Adrenal gland (tissue), 12 donors: ENCODE measurements around the gene HDDC3. TPM values are rescaled to one million over a fixed set of nuclear protein-coding genes. Genes with fewer than 3 reads are reported as not detected.

ENCODE experiments used
- DNase-seq, 7 donors: peaks; one replicate each; pipeline ENCODE4 v3.0.0-alpha.2; 2019 to 2020
- H3K27ac ChIP-seq, 5 donors: fragments of 200-600 bp; sonication (generic) in 4 of 5; 1 replicate in 3 of 5; 2 replicates in 2 of 5; pipeline versions ENCODE4 v1.5.1 to v1.8.0; 2016 to 2020; ENCODE audit warnings: mild to moderate bottlenecking in 1 of 5
- H3K27me3 ChIP-seq: fragments of 200-600 bp; 2 replicates; pipeline ENCODE4 v1.8.0; 2021
- H3K36me3 ChIP-seq, 2 donors: fragments of 200-600 bp; replicated peaks in 1 of 2; 1 replicate in 1 of 2; 2 replicates in 1 of 2; pipeline versions ENCODE4 v1.5.1 to v1.8.0; 2018 to 2022
- H3K4me1 ChIP-seq, 2 donors: fragments of 200-600 bp; replicated peaks in 1 of 2; 1 replicate in 1 of 2; 2 replicates in 1 of 2; pipeline versions ENCODE4 v1.5.1 to v1.8.0; 2018 to 2021
- H3K4me3 ChIP-seq, 4 donors: fragments of 200-600 bp; sonication (generic) in 3 of 4; one replicate each; pipeline ENCODE4 v1.5.1; 2016 to 2018
- H3K9me3 ChIP-seq, 3 donors: fragments of 200-600 bp; sonication (generic) in 1 of 3; replicated peaks in 1 of 3; 1 replicate in 2 of 3; 2 replicates in 1 of 3; pipeline versions ENCODE4 v1.5.1 to v1.8.0; 2016 to 2021
- POLR2A ChIP-seq, 2 donors: fragments of 450-650 bp; IDR thresholded peaks; one replicate each; pipeline ENCODE4 v1.6.1; 2017; ENCODE audit warnings: antibody characterized with exemption in 2 of 2, mild to moderate bottlenecking in 2 of 2, moderate library complexity in 1 of 2
- WGBS, 4 donors: extraction: QIAGEN DNeasy Blood & Tissue Kit in 2 of 4; methylation state at CpG; one replicate each; pipeline versions ENCODE4 v1.1.5 to v1.1.7; 2013 to 2017; 5-methylcytosine and 5-hydroxymethylcytosine counted together
- intact Hi-C, 2 donors: fragments of 100-400 bp; cut with DNase I; formaldehyde crosslinking; loops; one replicate each; pipeline versions ENCODE4 v1.14.1 to v1.15.0; 2022 to 2023
- polyA plus RNA-seq, 3 donors: library from polyadenylated mRNA; stranded (reverse); fragments of 200-250 nt in 2 of 3; fragments of 350-450 nt in 1 of 3; fragmentation: Illumina TruSeq in 1 of 3; extraction: RNeasy Lipid Tissue Mini Kit (QIAGEN cat#74804) in 1 of 3; gene quantifications; one replicate each; pipeline ENCODE4 v1.2.3, GENCODE V29; 2013 to 2014
- total RNA-seq, 9 donors: library from RNA; depleted of rRNA in 4 of 9; stranded (reverse); fragments of >200 nt in 4 of 9; fragments of 120-200 nt in 1 of 9; fragmentation: NEBNext Ultra II Directional in 1 of 9; extraction: Animal tissue kit (Norgen Biotek cat#: 25700) in 1 of 9; gene quantifications; one replicate each; pipeline versions ENCODE4 v1.1.0 to v1.2.4, GENCODE V29; 2013 to 2023
- TF ChIP-seq, protein P1 (sequence below), 6 experiments: fragments of 450-650 bp in 4 of 6; fragments of 200-600 bp in 2 of 6; sonication (generic) in 1 of 6; IDR thresholded peaks; 1 replicate in 5 of 6; 2 replicates in 1 of 6; pipeline versions ENCODE4 v1.5.1 to v1.8.0; 2016 to 2021; ENCODE audit warnings: antibody characterized with exemption in 6 of 6, mild to moderate bottlenecking in 2 of 6, moderate library complexity in 1 of 6
- donor health status: healthy with polysubstance abuse.
- donor health status: Bipolar disorder and iron deficiency.
- donor health status: DM: yes; HTN: yes; CAD: no.
- donor health status: DM: no; HTN: no; CAD: no.
- donor health status: DM: no; HTN: no; CAD: no.
- donor health status: DM: yes; HTN: yes; CAD: no.

The HDDC3 gene
- total and polyA plus RNA-seq, 12 donors, result 14.6 to 40.2 (median 27.7) TPM

DNA sequence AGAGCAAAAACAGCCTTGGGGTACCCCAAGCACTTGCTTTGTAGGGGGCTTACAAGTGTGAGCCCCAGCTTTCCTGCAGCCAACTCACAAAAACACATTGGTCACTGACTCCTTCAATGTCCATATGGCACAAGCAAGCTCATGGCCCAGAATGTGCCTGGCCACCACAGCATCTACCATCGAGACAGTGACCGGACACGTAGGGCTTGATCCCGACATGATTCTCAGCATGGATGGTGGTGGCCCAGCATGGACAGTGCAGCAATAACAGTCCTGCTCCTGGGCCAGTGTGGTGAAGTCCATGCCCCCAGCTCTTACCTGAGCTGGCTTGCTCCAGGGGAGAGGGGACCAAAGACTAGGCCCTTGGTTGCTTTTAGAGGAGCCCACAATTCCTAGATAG lies 8.7 kb upstream of the HDDC3 start:
- Histone ChIP-seq H3K27me3 (no peaks in the 10 kb centered on the region), H3K36me3 (peaks cover 0 to 80% of the 10 kb centered on the region in 2 donors), H3K9me3 (no peaks in the 10 kb centered on the region), H3K27ac (no peak overlapping the region), H3K4me3 (no peak overlapping the region), H3K4me1 (peaks cover 6 to 12% of the 10 kb centered on the region in 2 donors)
- intact Hi-C loops, result no loop called here
- DNase-seq, result no peak
- no peak for TF ChIP-seq POLR2A (IDR thresholded peaks at IDR 0.05)
- TF ChIP-seq, protein P1, sequence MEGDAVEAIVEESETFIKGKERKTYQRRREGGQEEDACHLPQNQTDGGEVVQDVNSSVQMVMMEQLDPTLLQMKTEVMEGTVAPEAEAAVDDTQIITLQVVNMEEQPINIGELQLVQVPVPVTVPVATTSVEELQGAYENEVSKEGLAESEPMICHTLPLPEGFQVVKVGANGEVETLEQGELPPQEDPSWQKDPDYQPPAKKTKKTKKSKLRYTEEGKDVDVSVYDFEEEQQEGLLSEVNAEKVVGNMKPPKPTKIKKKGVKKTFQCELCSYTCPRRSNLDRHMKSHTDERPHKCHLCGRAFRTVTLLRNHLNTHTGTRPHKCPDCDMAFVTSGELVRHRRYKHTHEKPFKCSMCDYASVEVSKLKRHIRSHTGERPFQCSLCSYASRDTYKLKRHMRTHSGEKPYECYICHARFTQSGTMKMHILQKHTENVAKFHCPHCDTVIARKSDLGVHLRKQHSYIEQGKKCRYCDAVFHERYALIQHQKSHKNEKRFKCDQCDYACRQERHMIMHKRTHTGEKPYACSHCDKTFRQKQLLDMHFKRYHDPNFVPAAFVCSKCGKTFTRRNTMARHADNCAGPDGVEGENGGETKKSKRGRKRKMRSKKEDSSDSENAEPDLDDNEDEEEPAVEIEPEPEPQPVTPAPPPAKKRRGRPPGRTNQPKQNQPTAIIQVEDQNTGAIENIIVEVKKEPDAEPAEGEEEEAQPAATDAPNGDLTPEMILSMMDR (IDR thresholded peaks at IDR 0.05), result no peak
- 93 to 97% (median 96%) methylated on average over 4 of the region's 4 CpGs for WGBS, 4 donors

DNA sequence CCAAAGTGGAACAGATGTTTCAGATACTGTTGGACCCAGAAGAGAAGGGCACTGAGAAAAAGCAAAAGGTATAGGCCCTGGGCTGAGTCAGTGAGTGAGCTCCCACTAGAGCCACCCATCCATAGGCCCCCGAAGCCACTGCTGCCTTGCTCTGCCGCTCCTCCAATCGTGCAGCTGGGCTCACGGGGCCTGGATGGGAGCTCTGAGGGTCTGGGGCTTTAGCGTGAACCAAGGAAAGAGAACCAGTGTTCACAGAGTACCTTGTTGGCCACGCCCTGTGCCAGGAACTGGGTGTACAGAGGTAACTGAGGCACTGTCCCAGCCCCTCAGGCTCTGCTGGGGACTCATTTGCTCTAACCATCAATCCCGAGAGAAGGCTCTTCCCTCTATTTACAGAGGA lies 7.4 kb upstream of the HDDC3 start:
- H3K27me3 ChIP-seq, result no peaks in the 10 kb centered on the region
- H3K27ac ChIP-seq, result no peak overlapping the region
- H3K36me3 ChIP-seq, result peaks cover 0 to 70% of the 10 kb centered on the region in 2 donors
- WGBS, 4 donors, result 87 to 96% (median 93%) methylated on average over 6 to 7 of the region's 7 CpGs
- no peak overlapping the region for H3K4me3 ChIP-seq
- peaks cover 11 to 19% of the 10 kb centered on the region in 2 donors for H3K4me1 ChIP-seq
- TF ChIP-seq POLR2A (IDR thresholded peaks at IDR 0.05), result no peak
- TF ChIP-seq, protein P1 (IDR thresholded peaks at IDR 0.05), result no peak
- DNase-seq, result no peak
- intact Hi-C loops, result no loop called here
- no peaks in the 10 kb centered on the region for H3K9me3 ChIP-seq

DNA sequence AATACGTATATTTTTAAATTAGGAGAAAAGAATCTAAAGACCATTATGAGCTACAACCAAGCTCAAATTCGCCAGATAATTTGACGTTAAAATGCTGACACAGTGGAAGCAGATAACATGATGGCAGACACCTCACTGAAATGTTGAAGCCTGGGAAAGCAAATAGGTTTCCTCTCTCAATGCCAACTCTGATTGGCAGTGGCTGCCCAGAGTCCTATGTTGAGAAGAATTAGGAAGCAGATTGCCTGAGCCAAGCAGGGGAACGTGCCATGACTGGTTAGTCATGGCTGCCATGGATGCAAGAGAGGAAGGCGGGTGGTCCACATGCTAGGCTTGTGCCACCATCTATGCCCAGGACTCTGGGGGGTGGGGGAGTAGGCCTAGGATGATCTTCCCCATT lies 5.9 kb upstream of the HDDC3 start:
- H3K9me3 ChIP-seq, result no peaks in the 10 kb centered on the region
- H3K36me3 ChIP-seq, result peaks cover 0 to 55% of the 10 kb centered on the region in 2 donors
- peaks cover 16 to 24% of the 10 kb centered on the region in 2 donors for H3K4me1 ChIP-seq
- 87 to 94% (median 90%) methylated on average over 5 of the region's 5 CpGs for WGBS, 4 donors
- no peak overlapping the region for H3K4me3 ChIP-seq
- no peak overlapping the region for H3K27ac ChIP-seq
- no peak for TF ChIP-seq POLR2A (IDR thresholded peaks at IDR 0.05)
- TF ChIP-seq, protein P1 (IDR thresholded peaks at IDR 0.05), result no peak
- DNase-seq, result no peak
- H3K27me3 ChIP-seq, result no peaks in the 10 kb centered on the region
- intact Hi-C loops, result no loop called here

DNA sequence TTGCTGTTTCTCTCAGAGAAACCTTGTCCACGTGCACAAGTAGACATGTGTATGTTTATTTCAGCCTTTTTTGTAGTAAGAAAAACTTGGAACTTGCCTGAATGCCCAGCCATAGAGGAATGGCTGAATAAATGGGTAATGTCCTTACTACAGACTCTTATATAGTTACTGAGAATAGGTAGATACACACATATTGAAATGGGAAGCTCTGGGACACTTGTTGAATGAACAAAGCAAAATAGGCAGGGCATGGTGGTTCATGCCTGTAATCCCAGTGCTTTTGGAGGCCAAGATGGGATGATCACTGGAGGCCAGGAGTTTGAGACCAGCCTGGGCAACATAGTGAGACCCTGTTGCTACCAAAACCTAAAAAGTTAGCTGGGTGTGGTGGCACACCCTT lies 4.5 kb upstream of the HDDC3 start:
- H3K4me1 ChIP-seq, result peaks cover 20 to 29% of the 10 kb centered on the region in 2 donors
- no peak for TF ChIP-seq POLR2A (IDR thresholded peaks at IDR 0.05)
- TF ChIP-seq, protein P1 (IDR thresholded peaks at IDR 0.05), result no peak
- no peak overlapping the region for H3K4me3 ChIP-seq
- intact Hi-C loops, result no loop called here
- H3K9me3 ChIP-seq, result no peaks in the 10 kb centered on the region
- peaks cover 0 to 40% of the 10 kb centered on the region in 2 donors for H3K36me3 ChIP-seq
- no peaks in the 10 kb centered on the region for H3K27me3 ChIP-seq
- 70 to 82% (median 78%) methylated on average over 1 of the region's 1 CpG for WGBS, 4 donors
- H3K27ac ChIP-seq, result no peak overlapping the region
- DNase-seq, result no peak
